NCI-H2081 (cell line): ENCODE results near the gene FRMD4B.
"Not testable (repeated sequence)": the region's sequence is repeated elsewhere in the genome, so short reads cannot be mapped to it uniquely, and the experiment has no call there.

ENCODE experiments used
- DNase-seq, 2 experiments: peaks; one replicate each; lab custom pipeline; 2025; lab: John Stamatoyannopoulos, UW

FRMD4B gene

DNA sequence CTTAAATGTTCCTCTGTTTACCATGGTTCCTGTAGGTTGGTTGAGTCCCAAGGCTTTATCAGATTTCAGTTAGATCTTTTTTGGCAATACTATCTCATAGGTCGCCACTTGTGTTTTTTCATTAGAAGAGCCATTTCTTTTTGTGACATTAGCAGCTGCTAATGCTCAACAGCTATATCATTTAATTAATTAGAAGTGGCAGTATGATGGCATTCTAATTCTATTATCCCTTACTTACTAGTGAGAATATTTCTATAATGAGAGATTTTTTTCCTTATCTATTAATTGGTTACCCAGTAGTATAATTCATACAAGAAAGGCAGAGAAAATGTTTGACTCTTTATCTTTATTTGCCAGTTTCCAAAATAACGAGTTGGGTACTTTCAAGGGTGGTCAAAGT lies 25.2 kb downstream of the FRMD4B start:
- DNase-seq: no peak

- no peak for DNase-seq
Measured at GRCh38 chr3:69359916-69360315, 26.0 kb downstream of the FRMD4B start.

- no peak for DNase-seq
Measured at GRCh38 chr3:69359339-69359893, 26.5 kb downstream of the FRMD4B start.

GRCh38 chr3:69357196-69357595 lies 28.7 kb downstream of the FRMD4B start:
- DNase-seq: no peak

DNA sequence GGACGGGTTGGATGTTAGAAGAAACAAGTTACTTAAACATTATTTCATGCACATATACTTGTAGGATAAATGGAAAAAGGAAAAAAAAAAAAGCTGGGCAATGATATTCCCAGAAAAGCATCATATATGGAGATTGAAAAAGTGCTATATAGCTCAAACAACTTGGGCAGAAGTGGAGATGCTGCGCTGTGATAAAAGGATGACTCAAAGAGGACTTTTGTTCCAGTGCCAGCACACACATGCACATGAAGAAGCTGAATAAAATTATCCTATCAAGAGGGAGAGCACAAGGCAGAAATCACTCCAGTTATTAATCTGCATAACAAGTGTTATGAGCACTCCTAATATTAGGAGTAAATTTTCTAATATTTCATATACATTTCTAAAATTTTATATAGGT lies 30.9 kb downstream of the FRMD4B start:
- DNase-seq: no peak

DNA sequence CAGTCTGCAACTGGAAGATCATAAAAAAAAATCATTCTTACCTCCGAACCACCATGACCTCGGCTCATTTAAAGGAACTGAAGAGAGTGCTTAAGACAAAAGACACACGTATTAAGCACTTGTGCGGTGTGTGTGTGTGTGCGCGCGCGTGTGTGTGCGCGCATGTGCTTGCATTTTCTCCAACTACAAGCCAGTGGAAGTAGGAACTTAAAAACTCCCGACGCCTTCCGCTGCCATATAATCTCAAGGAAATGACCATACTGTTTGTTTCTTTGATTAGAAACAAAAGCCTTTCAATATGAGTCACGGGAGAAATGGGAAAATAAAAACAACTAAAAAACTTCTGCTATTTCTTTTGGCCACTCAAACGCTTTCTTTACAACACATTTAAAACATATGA lies 32.4 kb downstream of the FRMD4B start:
- DNase-seq: no peak

GRCh38 chr3:69353088-69353478 lies 32.8 kb downstream of the FRMD4B start:
- no peak for DNase-seq

- DNase-seq: no peak
Measured at GRCh38 chr3:69352305-69353087, 33.4 kb downstream of the FRMD4B start.

- DNase-seq: no peak
Measured at GRCh38 chr3:69343875-69344274, 42.0 kb downstream of the FRMD4B start.

GRCh38 chr3:69342074-69342473 lies 43.8 kb downstream of the FRMD4B start:
- no peak for DNase-seq

DNA sequence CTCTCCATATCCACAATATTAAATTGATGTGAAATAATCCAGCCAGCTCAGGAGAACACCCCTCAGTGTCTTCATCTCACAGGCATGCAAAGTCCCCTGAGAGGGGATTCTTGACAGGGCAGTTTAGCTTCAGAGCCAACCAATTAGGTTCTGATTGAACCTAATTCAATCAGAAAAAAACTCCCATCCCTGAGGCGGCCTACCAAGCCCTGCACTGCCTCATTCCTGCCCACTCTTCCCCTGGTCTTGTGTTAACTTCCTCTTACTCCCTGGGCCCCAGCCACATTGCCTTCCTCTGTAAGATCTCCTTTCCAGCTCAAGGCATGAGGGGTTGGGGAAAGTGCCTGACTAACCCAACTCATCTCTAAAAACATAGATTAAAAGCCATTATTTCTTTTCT lies 46.1 kb downstream of the FRMD4B start:
- DNase-seq: no peak

GRCh38 chr3:69338911-69339310 lies 47.0 kb downstream of the FRMD4B start:
- DNase-seq: no peak

DNA sequence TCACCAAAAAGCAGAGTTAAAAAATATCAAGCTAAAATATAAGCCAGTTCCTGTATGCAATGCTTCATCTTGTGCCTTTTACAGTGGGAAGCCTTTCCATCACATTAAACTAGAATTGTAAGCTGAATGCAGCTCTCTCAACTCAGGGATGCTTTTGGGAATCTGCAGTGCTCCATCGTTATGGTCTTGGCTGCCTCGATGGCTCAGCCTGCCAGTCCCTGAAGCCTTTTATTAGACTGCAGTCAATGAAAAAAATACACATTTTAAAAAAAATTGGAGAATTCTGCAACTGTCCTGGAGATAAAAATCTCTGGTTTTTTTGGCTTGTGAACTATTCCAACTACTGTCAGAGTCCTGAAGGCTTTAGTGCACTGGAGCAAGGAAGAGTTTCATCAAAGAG lies 53.0 kb downstream of the FRMD4B start:
- no peak for DNase-seq

DNA sequence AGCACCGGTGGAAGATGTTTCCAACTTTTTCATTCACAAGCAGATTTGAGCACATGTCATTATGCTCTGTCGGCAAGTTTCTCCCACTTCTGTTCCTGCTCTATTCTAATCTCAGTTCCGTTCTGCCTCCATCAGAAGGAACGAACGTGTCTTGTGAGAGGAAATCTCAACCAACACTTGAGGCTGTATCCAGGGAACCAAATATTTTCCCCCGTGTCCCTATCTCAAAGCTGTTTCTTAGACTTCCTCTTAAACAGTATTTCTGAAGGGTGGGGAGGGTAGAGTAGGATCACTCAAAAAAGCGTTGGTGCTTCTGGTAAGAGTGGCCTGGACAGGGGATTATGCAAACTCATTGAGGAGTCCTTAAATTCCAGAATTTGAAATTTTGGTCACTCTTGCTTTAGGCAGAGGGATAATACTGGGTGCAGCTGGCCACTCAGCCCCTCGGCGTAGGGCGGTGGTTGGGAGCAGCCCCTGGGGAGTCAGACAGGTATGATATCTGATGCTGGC lies 54.9 kb downstream of the FRMD4B start:
- no peak for DNase-seq

DNA sequence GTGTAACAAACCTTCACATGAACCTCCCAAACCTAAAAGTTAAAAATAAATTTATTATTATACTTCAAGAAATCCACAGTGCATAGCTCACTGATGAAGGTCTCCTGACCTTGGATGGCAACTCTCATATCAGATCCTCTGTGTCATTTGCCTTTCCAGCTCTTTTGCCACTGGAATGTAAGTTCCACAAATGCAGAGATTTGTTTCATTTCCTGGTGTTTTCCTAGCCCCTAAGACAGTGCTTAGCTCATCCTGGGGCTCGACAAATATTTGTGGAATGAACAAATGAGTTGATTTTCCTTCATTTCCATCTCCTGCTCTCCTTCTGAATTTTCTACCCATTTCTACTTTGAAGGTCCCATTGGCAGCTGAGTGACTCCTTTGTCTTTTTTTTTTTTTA lies 56.0 kb downstream of the FRMD4B start:
- no peak for DNase-seq

DNA sequence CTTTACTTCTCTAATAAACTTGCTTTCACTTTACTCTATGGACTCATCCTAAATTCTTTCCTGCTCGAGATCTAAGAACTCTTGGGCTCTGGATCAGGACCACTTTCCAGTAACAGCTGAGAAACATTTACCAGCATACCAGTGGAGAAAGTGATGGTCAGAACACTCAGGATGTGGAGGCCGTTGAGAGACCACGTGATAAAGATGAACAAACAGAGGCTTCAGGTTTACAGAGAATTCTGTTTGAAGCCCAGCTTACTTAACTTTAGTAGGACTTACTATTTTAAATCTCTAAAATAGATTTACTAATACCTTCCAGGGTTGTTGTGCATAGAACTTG lies 57.0 kb downstream of the FRMD4B start:
- no peak for DNase-seq

- DNase-seq: no peak
Measured at GRCh38 chr3:69328103-69328962, 57.6 kb downstream of the FRMD4B start.

- no peak for DNase-seq
Measured at GRCh38 chr3:69326855-69327300, 59.0 kb downstream of the FRMD4B start.

GRCh38 chr3:69325151-69325550 lies 60.7 kb downstream of the FRMD4B start:
- no peak for DNase-seq

DNA sequence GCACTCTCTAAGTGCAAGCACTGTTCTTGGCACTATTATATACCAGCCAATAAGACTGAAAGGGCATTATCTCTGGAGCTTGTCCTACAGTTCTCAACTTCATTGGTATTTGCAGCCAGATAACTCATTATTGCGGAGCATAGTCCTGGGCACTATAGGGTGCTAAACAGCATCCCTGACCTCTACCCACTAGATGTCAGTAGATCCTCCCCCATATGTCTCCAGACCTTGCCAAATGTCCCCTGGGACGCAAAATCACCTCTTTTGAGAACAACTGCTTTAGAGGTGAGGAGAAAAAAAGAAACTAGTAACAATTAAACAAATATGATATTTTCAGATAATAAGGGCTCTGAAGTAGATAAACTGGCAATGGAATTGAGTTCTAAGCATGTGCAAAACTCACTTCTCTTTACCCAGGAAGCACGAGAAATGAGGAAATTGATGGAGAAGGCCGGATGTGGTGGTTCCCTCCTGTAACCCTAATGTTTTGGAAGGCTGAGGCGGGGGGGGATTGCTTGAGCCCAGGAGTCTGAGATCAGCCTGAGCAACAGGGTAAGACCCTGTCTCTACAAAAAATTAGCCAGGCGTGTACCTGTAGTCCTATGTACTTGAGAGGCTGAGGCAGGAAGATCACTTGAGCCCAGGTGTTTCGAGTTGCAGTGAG lies 61.4 kb downstream of the FRMD4B start:
- no peak for DNase-seq

DNA sequence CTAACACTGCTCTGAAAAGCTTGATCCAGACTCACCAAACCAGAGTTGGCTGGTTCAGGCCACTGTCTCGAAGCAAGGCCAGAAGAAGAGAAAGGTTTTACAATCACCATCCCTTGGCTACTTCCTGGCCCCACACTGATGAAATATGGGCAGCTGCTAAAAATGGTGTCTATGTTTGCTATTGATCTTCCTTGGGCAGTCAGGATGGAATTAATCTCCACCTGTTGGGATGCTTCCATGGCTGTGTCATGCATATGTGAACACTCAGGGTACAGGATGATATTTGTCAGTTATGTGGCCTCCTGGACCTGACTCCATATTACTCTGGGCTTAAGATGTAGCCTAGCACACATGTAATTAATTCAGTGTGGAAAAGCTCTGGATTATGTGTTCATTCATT lies 61.9 kb downstream of the FRMD4B start:
- DNase-seq: no peak

DNA sequence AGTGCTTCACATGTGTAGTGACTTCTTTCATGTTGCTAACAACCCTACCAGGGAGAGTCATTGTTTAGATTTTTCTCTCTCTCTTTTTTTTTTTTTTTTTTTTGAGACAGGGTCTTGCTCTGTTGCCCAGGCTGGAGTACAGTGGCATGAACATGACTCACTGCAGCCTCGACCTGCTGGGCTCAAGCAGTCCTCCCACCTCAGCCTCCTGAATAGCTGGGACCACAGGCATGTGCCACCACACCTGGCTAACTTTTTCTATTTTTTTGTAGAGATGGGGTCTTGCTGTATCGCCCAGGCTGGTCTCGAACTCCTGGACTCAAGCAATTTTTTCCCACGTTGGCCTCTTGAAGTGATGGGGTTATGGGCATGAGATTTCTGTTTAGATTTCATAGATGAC lies 63.4 kb downstream of the FRMD4B start:
- not testable (repeated sequence) for DNase-seq
